Measurements from ENCODE around the gene BCKDHB.

DNA sequence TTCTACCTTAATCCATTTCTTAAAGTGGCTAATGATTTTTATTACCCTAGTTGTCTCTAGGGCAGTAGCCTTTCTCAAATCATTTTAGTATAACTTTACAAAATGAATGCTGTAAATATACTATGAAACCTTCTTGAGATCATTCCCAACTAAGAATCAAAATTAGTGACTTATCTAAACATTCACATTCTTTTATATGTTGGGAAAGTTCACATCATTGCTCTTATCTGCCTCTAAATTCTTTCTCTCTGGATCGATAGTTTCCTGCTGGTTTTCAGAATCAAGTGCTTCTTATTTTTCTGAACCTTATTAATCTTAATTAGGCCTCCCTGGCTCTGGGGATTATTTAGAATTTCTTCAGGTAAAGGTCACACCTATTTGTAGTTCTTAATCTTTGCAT lies 126.8 kb downstream of the BCKDHB start:
- no peak for TF ChIP-seq FOXK2 (IDR thresholded peaks at IDR 0.05)
- TF ChIP-seq ELF4 (IDR thresholded peaks at IDR 0.05), result no peak
- TF ChIP-seq HDGF (IDR thresholded peaks at IDR 0.05; ENCODE audit: borderline replicate concordance), result no peak
- TF ChIP-seq L3MBTL2 (conservative IDR thresholded peaks at IDR 0.05), result no peak
